Fibroblast of pulmonary artery (primary cell): ENCODE results near the gene ANK3.

ENCODE experiments used
- DNase-seq: peaks from one replicate; pipeline ENCODE4 v3.0.0-alpha.2; 2010; ENCODE audit warnings: low read depth
- H3K4me3 ChIP-seq: replicated peaks from 2 replicates; pipeline ENCODE4 v1.5.1; 2011; ENCODE audit warnings: low read depth, mild to moderate bottlenecking, control low read depth, low read length, moderate library complexity
- CTCF ChIP-seq: IDR thresholded peaks from 2 replicates; pipeline ENCODE4 v1.5.1; 2011; ENCODE audit warnings: mild to moderate bottlenecking, control low read depth, low read length, inconsistent platforms; ENCODE audit errors: missing control alignments

The ANK3 gene

DNA sequence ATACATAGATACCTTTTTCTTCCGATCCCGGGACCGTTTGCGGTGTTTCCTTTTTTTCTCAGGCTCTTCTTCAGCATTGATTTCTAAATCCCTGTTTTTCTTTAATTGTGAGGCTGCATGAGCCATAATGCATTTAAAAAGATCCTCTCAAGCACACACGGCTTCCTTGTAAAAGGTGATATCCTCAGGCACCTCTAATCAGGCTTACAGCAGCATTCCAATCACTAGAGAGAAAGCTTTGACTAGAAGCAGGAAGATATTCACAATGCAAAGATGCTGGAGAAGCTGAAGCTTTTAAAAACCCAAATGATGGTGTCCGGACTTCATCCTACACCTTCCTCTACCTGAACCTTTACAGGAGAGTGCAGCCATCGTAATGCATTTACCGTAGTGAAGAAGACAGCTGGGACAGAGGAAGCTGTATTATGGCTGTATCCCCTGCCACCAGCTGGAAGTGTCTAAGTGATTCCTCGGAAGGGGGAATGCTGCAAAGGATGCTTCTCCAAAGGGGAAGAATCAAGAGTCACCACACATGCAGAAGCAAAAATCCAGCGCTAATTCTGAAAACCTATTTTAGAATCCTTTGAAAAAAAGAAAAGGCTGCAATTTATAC, at the start of gene ANK3:
ANK3 (minus strand) TSS at position 463 of the 613 bp plus-strand sequence; CDS start at position 126, 337 bp downstream.
- no peak for DNase-seq
- TF ChIP-seq CTCF = no peak
- H3K4me3 ChIP-seq = no peak within 1 kb of the TSS

- peak; percentile 64 for TF ChIP-seq CTCF
- H3K4me3 ChIP-seq = no peak overlapping the region
- DNase-seq = peak; percentile 83
Observed at GRCh38 chr10:60434418-60435046, 44.9 kb upstream of the ANK3 start.

DNA sequence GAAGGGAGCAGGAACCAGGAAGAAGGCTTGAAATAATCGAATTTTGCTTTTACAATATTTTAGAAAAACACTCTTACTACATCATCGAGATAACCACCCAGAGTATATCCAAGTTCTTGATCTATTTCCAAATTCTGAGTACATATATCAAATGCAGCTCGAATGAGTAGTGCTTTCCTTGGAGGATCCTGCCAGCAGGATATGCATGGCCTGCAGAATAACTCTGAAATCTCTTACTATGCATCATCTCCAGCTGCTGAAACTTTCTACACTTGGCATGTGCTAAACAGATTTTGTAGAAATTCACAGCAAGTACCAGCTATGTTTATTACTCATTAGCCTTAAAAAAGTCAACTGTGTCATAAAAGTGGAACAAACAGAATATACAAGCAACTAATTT, 44.0 kb upstream of the ANK3 start:
- DNase-seq = peak; percentile 74
- TF ChIP-seq CTCF = no peak
- no peak overlapping the region for H3K4me3 ChIP-seq

GRCh38 chr10:60430836-60431597, 41.3 kb upstream of the ANK3 start:
- DNase-seq = no peak
- TF ChIP-seq CTCF = no peak

GRCh38 chr10:60430017-60430416, 40.3 kb upstream of the ANK3 start:
- no peak overlapping the region for H3K4me3 ChIP-seq
- peak; percentile 79 for DNase-seq
- no peak for TF ChIP-seq CTCF

More at GRCh38 chr10:60430836-60431597, 41.3 kb upstream of the ANK3 start:
- no peak overlapping the region for H3K4me3 ChIP-seq

DNA sequence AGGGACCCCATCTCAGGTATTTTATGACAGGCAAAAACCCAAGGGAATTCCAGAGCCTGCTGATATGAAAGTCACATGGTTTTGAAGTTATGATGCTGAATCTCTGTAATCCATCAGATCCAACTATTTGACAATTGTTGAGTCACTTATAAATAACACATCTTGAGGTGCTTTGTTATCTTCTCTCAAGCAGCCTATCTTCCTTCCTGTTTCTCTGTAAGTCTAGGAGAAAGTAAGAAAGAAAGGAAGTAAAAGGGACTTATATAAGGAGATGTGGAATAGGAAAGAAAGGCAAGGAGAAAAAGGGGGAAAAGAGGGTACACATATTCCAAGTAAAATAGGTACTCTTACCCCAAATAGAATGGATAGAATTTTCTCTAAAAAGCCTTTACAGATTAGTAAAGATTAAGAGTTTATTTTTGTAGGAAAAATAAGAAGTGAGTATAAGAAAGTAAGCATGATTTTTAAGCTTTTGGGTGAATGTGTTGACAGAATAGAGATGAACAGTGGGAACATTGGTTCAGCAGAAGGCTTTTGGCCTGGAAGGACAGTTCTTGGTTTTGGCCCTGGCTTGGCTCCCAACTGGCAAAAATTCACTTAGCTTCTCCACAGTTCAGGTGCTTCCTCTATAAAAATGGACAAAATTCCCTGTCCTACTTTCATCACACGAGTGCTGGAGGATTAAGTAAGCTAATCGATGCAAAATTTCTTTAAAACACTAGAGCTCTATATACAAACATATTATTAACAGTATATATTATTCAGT, 39.6 kb upstream of the ANK3 start:
- peak; percentile 60 for DNase-seq
- TF ChIP-seq CTCF = no peak
- no peak overlapping the region for H3K4me3 ChIP-seq
